ENCODE results near the gene PHACTR4. TPM values are rescaled to one million over a fixed set of nuclear protein-coding genes. Genes with fewer than 3 reads are reported as not detected.

PHACTR4 gene
- total and polyA plus RNA-seq, 9 of the 15 experiments (the other 6 are each of a cell fraction or from before 2014, with no cell fraction given): 6.4 to 43.6 (median 14.2) TPM

- no peak for TF ChIP-seq BRF1 (IDR thresholded peaks at IDR 0.05; ENCODE audit: borderline replicate concordance, extremely low read depth, insufficient read length)
- no peak for TF ChIP-seq BRF2 (IDR thresholded peaks at IDR 0.05; ENCODE audit: borderline replicate concordance, insufficient read depth, insufficient read length)
- TF ChIP-seq YBX1 (IDR thresholded peaks at IDR 0.05): no peak
- TF ChIP-seq CBFA2T2 (conservative IDR thresholded peaks at IDR 0.05): no peak
- peak in 1 of 2 experiments; percentile 75; a peak in 2 of 4 replicates for TF ChIP-seq KDM4B (IDR thresholded peaks at IDR 0.05; ENCODE audit: borderline replicate concordance in 2 of 2, low read depth in 1 of 2)
- TF ChIP-seq POLR2G (IDR thresholded peaks at IDR 0.05; ENCODE audit: low read depth, low read length): peak; percentile 77
- no peak for TF ChIP-seq ZNF217 (CRISPR knock-in tag; IDR thresholded peaks at IDR 0.05)
- TF ChIP-seq MAFF (IDR thresholded peaks at IDR 0.05; ENCODE audit: low read length): peak; percentile 85
- peak; percentile 90 for TF ChIP-seq BCOR (IDR thresholded peaks at IDR 0.05)
- peak in 1 of 2 experiments; percentile 63; a peak in 1 of 4 replicates for TF ChIP-seq CSDE1 (IDR thresholded peaks at IDR 0.05)
- TF ChIP-seq ELK3 (CRISPR knock-in tag; IDR thresholded peaks at IDR 0.05): no peak
- TF ChIP-seq ZBTB7A (IDR thresholded peaks at IDR 0.05; ENCODE audit: borderline replicate concordance, control insufficient read depth, low read depth, low read length): no peak
- no peak for TF ChIP-seq SMC3 (conservative IDR thresholded peaks at IDR 0.05; ENCODE audit: insufficient read depth, low read depth, low read length)
- TF ChIP-seq ILK (tag; IDR thresholded peaks at IDR 0.05; ENCODE audit: borderline replicate concordance, low read depth): no peak
- TF ChIP-seq ZNF436 (CRISPR knock-in tag; IDR thresholded peaks at IDR 0.05): peak; percentile 10; the same call in 1 of the 2 replicates
- no peak for TF ChIP-seq ZNF655 (CRISPR knock-in tag; IDR thresholded peaks at IDR 0.05)
- no peak for TF ChIP-seq BRCA1 (IDR thresholded peaks at IDR 0.05)
- no peak for TF ChIP-seq BRCA1 (CRISPR knock-in tag; IDR thresholded peaks at IDR 0.05)
- TF ChIP-seq MTA3 (IDR thresholded peaks at IDR 0.05; ENCODE audit: borderline replicate concordance): peak; percentile 99
- TF ChIP-seq ZNF280A (IDR thresholded peaks at IDR 0.05; ENCODE audit: low read depth, partially characterized antibody): no peak
- TF ChIP-seq HDAC6 (IDR thresholded peaks at IDR 0.05; ENCODE audit: low read depth, low read length): no peak
These were observed 136.1 kb downstream of the PHACTR4 start, which contains the start of gene RCC1 (continued) for GRCh38 chr1:28505406-28506187.

Measured in K562 (cell line).